ENCODE measurements around the gene LTB. TPM values are rescaled to one million over a fixed set of nuclear protein-coding genes. Genes with fewer than 3 reads are reported as not detected.

The LTB gene
- total and polyA plus RNA-seq, 9 of the 15 experiments (the other 6 are each of a cell fraction or from before 2014, with no cell fraction given), result 0.07 to 0.51 TPM; not detected in 7

GRCh38 chr6:31558631-31559500 lies 23.4 kb downstream of the LTB start (continued):
- TF ChIP-seq TFAP4 (CRISPR knock-in tag; IDR thresholded peaks at IDR 0.05; ENCODE audit: borderline replicate concordance), result peak; percentile 38; the same call in 1 of the 2 replicates
- TF ChIP-seq MYC (IDR thresholded peaks at IDR 0.05; ENCODE audit: low read depth, low read length), result peak; percentile 16; the same call in 1 of the 2 replicates
- no peak for TF ChIP-seq MYC (CRISPR knock-in tag; IDR thresholded peaks at IDR 0.05; ENCODE audit: borderline replicate concordance, low read depth)
- peak; percentile 82 for TF ChIP-seq LEF1 (IDR thresholded peaks at IDR 0.05)
- peak; percentile 93 for TF ChIP-seq ZNF584 (CRISPR knock-in tag; IDR thresholded peaks at IDR 0.05; ENCODE audit: low read depth)
- peak; percentile 52 for TF ChIP-seq CREM (IDR thresholded peaks at IDR 0.05; ENCODE audit: low read depth)
- TF ChIP-seq NFIC (IDR thresholded peaks at IDR 0.05), result 0 out of 2 replicates have a peak, but pooled peaks have one; percentile 21
- TF ChIP-seq ATF3 (IDR thresholded peaks at IDR 0.05), result peak; percentile 65; the same call in 1 of the 2 replicates
- no peak for TF ChIP-seq ATF3 (CRISPR knock-in tag; conservative IDR thresholded peaks at IDR 0.05)
- 0 out of 2 replicates have a peak, but pooled peaks have one; percentile 28 for TF ChIP-seq TOE1 (IDR thresholded peaks at IDR 0.05; ENCODE audit: borderline replicate concordance)
- no peak for TF ChIP-seq TOE1 (CRISPR knock-in tag; IDR thresholded peaks at IDR 0.05; ENCODE audit: borderline replicate concordance, low read depth)
- 0 out of 2 replicates have a peak, but pooled peaks have one; percentile 16 for TF ChIP-seq SPI1 (IDR thresholded peaks at IDR 0.05; ENCODE audit: borderline replicate concordance, low read depth, low read length)
- no peak for TF ChIP-seq GTF3C2 (IDR thresholded peaks at IDR 0.05; ENCODE audit: borderline replicate concordance, extremely low read depth, insufficient read length)
- peak in 1 of 2 experiments; percentile 51; a peak in 1 of 4 replicates for TF ChIP-seq ETV6 (IDR thresholded peaks at IDR 0.05; ENCODE audit: borderline replicate concordance in 1 of 2, low read depth in 2 of 2, low read length in 1 of 2)
- TF ChIP-seq ETV6 (CRISPR knock-in tag; IDR thresholded peaks at IDR 0.05; ENCODE audit: borderline replicate concordance), result no peak
- TF ChIP-seq TBL1XR1 (IDR thresholded peaks at IDR 0.05; ENCODE audit: low read length in 2 of 2), result peak in 1 of 2 experiments; percentile 52; a peak in 1 of 4 replicates
- TF ChIP-seq NBN (IDR thresholded peaks at IDR 0.05; ENCODE audit: low read depth), result peak; percentile 36; the same call in 1 of the 2 replicates
- peak; percentile 95 for TF ChIP-seq BACH1 (tag; IDR thresholded peaks at IDR 0.05)
- no peak for TF ChIP-seq NKRF (IDR thresholded peaks at IDR 0.05; ENCODE audit: borderline replicate concordance)
- TF ChIP-seq NEUROD1 (IDR thresholded peaks at IDR 0.05; ENCODE audit: borderline replicate concordance, low read depth, low read length, partially characterized antibody), result peak; percentile 69

Measured in K562 (cell line).